Suprapubic skin (tissue), 3 donors: ENCODE results near the gene SCUBE3.

Experiments used
- CTCF ChIP-seq, 2 donors: fragments of 200-600 bp in 1 of 2; fragments of 450-650 bp in 1 of 2; sonication (generic) in 1 of 2; IDR thresholded peaks; one replicate each; pipeline ENCODE4 v1.5.1; 2016 to 2019; ENCODE audit warnings: antibody characterized with exemption in 2 of 2, mild to moderate bottlenecking in 1 of 2, moderate library complexity in 1 of 2
- POLR2A ChIP-seq, 2 donors: fragments of 450-650 bp; IDR thresholded peaks; one replicate each; pipeline ENCODE4 v1.6.1; 2017; ENCODE audit warnings: antibody characterized with exemption in 2 of 2, mild to moderate bottlenecking in 2 of 2, moderate library complexity in 2 of 2

- TF ChIP-seq POLR2A (IDR thresholded peaks at IDR 0.05) = no peak
- TF ChIP-seq CTCF (IDR thresholded peaks at IDR 0.05) = no peak
Measured at GRCh38 chr6:35191889-35192288, 21.9 kb upstream of the SCUBE3 start.
